ENCODE results near the gene FRMPD2.
A peak's percentile ranks its signal among the peaks of the same experiment; 100 is the strongest.
"Not testable (repeated sequence)": the region's sequence is repeated elsewhere in the genome, so short reads cannot be mapped to it uniquely, and the experiment has no call there.

Gene FRMPD2

DNA sequence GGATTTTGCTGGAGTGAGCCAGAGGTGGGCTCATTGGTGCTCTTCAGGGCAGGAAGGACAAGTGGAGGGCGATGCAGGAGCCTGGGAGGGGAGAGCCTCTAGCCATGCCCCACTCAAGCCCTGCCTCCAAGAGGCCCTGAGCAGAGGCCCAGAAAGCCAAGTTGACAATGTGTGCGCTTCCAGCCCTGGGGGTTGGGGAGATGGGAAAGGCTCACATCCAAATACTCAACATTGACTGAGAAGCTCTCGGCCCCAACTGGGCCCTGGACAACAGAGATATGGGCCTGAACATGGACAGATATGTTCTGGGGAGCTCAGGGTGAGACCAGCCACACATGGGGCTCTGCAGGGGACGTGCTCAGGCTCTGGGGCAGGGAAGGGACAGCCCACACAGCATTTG is 39.0 kb downstream of the FRMPD2 start:
- DNase-seq, result no peak

- no peak for DNase-seq
Measured at GRCh38 chr10:48234787-48235186, 39.7 kb downstream of the FRMPD2 start.

- DNase-seq, result no peak
Measured at GRCh38 chr10:48234295-48234694, 40.2 kb downstream of the FRMPD2 start.

GRCh38 chr10:48233559-48234005 is 40.9 kb downstream of the FRMPD2 start:
- peak in 4 of 51 donors; percentile 21 to 51 (median 29) for DNase-seq

DNA sequence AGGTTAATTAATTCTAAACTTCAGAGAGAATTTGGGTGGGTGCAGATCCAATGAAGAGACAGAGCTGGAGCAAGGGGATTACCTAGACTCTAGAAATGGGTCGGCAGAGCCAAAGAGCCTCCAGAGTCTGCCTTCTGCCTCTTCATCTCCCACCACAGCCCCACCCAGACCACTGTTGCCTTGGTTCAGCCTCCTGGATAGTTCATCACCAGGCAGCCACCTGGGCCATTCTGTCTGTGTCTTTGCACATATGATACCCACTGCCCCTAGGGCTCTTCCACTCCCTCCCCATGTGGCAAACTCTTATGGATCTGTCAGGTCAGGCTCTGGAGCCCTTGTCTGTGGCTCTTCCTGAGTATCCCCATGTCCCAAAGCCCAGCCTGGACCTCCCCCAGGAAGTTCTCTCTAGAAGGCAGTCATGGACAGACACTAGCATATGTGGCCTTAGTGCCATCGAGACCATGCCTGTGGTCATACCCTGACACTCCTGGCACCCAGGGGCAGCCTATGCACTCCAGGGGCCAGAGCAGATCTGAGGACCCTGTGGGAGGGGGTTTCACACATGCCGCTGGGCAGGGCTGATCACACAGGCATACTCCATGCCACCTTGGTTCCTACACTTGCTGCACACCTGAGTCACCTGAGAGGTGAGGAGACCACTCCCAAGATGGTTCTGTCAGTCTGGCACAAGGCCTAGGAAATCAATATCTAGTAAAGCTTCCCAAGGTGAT is 41.6 kb downstream of the FRMPD2 start:
- no peak for DNase-seq

- DNase-seq, result no peak
Measured at GRCh38 chr10:48231699-48232315, 42.7 kb downstream of the FRMPD2 start.

- DNase-seq, result no peak
Measured at GRCh38 chr10:48231178-48231577, 43.3 kb downstream of the FRMPD2 start.

- DNase-seq, result no peak
Measured at GRCh38 chr10:48227213-48227612, 47.3 kb downstream of the FRMPD2 start.

- DNase-seq, result no peak
Measured at GRCh38 chr10:48224979-48225560, 49.4 kb downstream of the FRMPD2 start.

- DNase-seq, result no peak
Measured at GRCh38 chr10:48224296-48224695, 50.2 kb downstream of the FRMPD2 start.

- DNase-seq, result no peak
Measured at GRCh38 chr10:48221814-48222213, 52.7 kb downstream of the FRMPD2 start.

- DNase-seq, result not testable (repeated sequence)
Measured at GRCh38 chr10:48221031-48221430, 53.5 kb downstream of the FRMPD2 start.

GRCh38 chr10:48219194-48219593 is 55.3 kb downstream of the FRMPD2 start:
- DNase-seq, result no peak

GRCh38 chr10:48216744-48217143 is 57.8 kb downstream of the FRMPD2 start:
- no peak for DNase-seq

- DNase-seq, result no peak
Measured at GRCh38 chr10:48216204-48216505, 58.3 kb downstream of the FRMPD2 start.

DNA sequence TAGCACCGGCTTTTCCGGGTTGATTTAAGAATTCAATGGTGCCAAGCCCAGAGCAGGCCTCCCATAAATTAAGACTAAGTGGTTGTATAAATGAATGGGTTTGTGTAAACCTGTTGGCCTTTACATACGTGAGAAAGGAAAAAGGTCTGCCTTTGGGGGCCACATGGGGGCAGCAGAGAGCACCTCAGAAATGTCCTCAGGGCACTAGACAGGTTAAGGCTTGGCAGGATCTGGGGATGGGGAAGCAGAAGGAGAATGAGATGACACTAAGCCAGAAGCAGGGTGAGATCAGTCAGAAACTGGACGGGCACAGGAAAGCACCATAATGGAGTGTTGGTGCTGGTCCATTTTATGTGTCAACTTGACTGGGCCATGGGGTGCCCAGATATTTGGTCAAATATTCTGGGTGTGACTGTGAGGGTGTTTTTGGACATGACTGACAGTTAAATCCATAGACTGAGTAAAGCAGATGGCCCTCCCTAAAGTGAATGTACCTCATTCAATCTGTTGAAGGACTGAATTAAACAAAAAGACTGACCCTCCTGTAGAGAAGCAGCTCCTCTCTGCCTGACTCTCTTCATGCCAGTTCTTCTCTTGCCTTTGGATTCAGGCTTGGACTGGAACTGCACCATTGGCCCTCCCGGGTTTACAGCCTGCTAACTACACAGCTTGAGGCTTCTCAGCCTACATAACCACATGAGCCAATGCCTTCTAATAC is 58.9 kb downstream of the FRMPD2 start:
- DNase-seq, result peak in 8 of 51 donors; percentile 9 to 33 (median 16)

DNA sequence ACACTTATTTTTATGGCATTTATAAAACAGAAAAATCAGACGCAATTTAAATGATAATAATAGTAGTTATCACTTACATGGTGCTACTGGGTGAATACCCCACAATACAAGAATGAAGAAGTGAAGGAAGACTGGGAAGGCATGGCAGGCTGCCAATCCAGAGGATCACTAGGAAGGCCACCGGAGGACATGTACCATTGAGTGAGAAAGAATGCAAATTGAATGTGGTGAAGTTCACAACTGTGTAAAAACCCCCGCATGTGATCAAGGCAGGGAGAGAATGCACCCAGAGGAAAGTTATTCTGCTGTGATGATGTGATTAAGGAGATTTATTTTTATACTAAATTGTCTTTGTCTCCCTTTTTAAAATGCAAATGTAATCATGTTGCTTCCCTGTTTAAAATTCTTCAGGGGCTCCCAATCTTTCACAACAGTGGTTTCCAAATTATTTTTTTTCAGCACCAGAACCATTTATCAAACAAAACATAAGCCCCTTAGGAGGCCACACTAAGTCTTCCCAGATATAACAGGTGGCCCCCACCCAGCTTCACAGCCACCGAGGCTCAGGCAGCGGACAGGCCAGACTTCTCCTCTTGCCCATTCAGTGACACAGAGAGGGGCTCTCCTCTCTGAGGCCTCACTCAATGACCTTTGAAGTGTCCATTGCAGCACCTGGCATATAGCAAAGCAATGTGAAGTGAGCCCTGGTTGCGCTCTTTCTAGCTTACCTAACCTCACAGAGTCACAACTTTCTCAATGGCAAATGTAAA is 59.6 kb downstream of the FRMPD2 start:
- peak in 9 of 51 donors; percentile 12 to 43 (median 24) for DNase-seq

DNA sequence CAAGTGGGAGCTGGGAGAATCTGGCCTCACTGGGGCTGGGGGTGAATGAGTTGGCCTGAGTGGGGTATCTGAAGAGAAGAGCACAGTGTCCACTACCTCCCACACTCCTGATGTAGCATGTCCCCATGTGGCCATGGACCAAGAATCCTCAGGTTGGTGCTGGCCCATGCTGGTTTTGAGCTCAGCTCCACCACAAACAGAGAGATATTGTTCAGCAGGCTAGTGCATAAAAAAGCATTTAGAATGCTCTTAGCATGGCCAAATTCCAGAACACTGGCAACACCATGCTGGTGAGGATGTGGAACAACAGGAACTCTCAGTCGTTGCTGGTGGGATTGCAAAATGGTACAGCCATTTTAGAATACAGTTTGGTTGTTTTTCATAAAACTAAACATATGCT is 61.4 kb downstream of the FRMPD2 start:
- DNase-seq, result peak in 1 of 51 donors; percentile 11

DNA sequence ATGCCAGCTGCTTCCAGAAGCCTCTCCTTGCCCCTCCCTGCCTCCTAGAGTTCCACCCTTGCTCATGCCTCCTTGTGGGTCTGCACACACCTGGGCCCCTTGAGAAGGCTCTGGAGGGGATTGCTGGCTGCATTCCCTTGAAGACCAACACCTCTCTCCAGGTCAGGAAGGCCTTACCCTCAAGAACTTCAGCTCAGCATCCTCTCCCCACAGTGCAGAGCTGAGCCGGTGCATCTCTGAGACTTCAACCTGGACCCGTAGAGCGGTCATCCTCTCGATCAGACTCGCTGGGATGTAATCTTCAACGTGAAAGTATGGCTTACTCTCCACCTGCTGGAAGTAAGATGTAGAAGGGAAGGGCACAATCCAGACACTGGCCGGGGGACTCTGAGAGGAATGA is 62.7 kb downstream of the FRMPD2 start:
- no peak for DNase-seq

- DNase-seq, result no peak
Measured at GRCh38 chr10:48210966-48211365, 63.5 kb downstream of the FRMPD2 start.

GRCh38 chr10:48210391-48210790 is 64.1 kb downstream of the FRMPD2 start:
- DNase-seq, result no peak

DNA sequence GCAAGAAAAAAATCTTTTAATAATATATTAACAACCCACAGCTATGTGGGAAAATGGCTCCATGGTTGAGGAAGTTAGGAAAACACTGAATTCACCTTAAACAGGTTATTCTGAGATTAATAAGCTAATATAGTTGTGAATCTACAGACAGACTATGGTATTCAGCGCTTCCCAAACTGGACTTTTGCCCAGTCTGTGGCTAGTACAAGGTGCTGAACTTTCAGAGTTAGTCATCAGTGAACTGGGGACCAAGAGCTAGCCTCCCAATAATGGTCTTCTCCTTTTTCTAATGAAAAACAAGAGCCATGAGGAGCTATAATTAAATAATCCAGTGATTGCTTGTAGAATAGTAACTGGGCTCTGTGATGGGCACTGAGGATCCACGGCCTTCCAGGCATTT is 65.3 kb downstream of the FRMPD2 start:
- DNase-seq, result no peak

Data from hypothalamus (tissue), 51 donors.